ENCODE data around the gene CATSPERB.
"Not testable (repeated sequence)": the region's sequence is repeated elsewhere in the genome, so short reads cannot be mapped to it uniquely, and the experiment has no call there.

CATSPERB gene

DNA sequence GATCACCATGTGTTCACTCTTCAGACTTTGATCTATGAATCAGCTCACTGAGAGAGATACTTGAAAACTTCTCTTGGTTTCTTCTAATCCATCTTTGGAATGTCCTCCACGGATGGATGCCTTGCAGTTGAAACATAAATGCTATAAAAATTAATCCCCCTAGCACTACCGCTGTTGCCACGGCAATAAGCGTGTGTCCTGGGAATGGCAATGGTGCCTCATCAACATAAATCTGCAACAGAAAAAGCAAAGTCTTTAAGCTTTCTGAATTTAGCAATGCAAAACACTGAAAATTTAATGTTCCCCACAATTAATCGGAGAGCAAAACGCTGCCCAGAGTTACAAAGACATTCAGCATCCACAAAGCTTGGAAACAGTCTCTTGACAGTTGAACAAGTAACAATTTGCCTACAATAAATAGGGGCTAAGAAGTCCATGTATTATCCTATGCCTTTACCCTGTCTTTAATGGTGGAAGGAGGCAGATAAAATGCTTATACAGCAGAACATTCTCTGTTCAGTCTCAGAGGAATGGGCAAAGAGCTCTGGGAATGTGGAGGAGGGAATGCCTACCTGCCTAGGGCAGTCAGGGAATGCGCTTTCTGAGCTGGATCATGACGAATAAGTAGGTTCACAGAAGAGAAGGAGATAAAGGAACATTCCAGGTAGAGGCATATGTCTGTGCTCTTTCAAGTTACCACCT, 150.9 kb downstream of the CATSPERB start:
- in situ Hi-C loops (cut with HindIII; ENCODE audit: low sequenced_read_pairs): no loop called here

DNA sequence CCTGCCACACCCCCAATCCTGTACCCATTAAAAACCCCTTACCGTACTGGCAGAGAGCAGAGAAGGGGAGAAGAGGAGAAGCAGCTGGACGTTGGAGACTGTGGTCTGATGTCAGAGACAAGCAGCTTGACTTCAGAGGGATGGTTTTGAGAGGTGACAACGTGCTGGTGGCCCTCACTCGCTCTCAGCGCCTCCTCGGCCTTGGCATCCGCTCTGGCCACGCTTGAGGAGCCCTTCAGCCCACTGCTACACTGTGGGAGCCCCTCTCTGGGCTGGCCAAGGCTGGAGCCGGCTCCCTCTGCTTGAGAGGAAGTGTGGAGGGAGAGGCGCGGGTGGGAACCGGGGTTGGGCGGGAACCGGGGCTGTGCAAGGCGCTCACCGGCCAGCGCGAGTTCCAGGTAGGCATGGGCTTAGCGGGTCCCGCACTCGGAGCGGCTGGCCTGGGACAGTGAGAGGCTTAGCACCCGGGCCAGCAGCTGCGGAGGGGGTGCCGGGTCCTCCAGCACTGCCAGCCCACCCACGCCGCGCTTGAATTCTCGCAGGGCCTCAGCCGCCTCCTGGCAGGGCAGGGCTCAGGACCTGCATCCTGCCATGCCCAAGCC, 154.2 kb downstream of the CATSPERB start:
- in situ Hi-C loops (cut with HindIII; ENCODE audit: low sequenced_read_pairs): no loop called here

DNA sequence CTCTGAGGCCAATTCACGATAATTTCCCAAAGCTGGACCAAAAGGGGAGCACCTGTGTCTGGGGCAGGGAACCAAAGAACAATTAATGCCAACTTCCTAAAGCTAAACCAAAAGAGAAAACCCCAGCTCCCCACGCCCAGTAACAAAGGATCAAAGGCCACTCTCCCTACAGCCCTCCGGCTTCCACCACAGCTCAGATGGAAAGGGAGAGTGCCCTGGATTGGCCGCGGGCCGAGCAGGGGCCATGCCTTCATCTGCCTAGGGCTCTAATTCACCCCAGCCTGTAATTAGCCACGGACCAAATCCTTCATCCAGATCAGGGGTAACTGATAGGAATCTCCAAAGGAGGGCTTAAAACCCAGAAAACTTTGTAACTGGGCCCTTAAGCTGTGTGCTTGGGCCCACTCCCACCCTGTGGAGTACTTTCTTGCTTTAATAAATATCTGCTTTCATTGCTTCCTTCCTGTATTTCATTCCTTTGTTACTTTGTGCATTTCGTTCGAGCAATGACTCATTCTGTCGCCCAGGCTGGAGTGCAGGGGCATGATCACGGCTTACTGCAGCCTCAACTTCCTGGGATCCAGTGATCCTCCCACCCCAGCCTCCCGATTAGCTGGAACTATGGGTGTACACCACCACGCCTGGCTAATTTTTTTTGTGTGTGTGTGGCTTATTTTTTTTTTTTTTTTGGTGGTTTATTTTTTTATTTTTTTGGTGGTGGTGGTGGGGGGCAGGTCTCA, 156.2 kb downstream of the CATSPERB start:
- in situ Hi-C loops (cut with HindIII; ENCODE audit: low sequenced_read_pairs): no loop called here

DNA sequence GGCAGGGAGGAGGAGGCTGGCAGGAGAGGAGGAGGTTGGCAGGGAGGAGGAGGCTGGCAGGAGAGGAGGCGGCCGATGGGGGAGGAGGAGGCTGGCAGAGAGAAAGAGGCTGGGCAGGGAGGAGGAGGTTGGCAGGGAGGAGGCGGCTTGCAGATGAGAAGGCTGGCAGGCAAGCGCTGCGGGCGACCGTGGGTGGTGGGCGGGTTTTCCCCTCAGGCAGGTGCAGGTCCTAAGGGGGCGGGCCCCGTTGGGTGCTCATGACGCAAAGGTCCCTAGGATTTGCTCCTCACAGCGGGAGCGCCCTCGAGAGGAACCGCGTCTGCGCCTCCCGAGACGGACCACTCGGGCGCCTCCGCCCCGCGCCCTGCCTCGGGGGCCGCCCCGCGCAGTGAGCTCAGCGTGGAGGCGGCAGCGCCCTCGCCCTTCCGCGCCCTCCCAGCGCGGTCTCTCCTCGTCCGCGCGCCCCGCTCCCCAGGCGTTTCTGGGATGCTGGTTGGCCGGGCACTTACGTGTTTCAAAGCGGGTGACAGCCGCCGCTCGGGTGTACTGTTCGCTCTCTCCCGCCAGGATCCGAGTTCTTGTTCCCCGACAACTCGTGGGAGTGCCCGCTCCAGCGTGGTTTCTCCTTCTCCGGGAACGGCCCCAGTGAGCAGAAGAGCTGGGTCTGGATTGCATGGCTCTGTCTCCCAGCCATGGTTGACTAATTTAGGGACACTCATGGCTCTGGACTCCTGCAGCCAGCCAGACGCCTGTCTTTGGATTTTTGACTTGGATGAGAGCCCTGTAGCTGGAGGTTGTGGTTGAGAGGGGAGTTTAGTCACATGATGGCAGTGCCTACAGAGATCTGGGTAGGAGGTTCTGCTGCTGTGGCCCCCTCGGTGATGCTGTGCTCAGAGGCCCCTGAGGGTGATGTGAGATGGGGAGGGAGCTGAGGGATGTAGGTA, 157.7 kb downstream of the CATSPERB start:
- in situ Hi-C loops (cut with HindIII; ENCODE audit: low sequenced_read_pairs): no loop called here

DNA sequence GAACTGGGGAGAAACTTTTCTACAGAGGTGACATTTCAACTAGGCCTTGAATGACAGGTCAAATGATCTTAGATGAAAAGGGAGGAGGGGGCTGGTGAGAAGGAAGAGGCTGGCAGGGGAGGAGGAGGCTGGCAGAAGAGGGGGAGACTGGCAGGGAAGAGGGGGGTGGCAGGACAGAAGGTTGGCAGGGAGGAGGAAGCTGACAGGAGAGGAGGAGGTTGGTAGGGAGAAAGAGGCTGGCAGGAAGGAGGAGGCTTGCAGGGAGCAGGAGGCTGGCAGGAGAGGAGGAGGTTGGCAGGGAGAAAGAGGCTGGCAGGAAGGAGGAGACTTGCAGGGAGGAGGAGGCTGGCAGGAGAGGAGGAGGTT, 158.4 kb downstream of the CATSPERB start:
- in situ Hi-C loops (cut with HindIII; ENCODE audit: low sequenced_read_pairs): no loop called here

DNA sequence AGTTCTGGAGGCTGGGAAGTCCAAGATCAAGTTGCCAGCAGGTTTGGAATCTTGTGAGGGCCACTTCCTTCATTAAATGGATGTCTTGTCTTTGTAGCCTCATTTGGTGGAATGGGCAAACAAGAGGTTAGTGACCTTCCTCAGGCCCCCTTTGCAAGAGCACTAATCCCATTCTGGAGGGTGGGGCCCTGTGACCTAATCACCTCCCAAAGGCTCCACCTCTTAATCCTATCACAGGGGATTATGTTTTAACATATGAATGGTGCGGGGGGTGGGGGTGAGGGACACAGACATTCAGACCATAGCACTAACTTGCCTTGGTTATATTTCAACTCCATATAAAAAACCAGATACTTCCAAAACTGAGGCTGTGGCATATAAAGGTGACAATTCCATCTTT, 161.9 kb downstream of the CATSPERB start:
- in situ Hi-C loops (cut with HindIII; ENCODE audit: low sequenced_read_pairs): no loop called here

DNA sequence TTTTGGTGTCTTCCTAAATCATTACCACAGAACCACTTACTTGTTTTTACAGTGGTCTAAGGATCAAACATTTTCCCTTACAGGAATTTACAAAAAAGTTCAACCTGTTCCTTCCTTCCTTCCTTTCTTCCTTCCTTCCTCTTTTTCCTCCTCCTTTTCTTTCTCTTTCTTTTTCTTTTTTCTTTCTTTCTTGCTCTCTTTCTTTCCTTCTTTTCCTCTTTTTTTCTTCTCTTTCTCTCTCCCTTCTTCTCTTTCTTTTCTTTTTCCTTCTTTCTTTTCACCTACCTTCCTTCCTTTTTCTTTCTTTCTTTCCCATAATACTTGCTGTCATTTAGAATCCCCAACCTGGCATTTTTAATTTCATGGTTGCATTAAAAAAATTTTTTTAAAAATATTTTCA, 162.6 kb downstream of the CATSPERB start:
- in situ Hi-C loops (cut with HindIII; ENCODE audit: low sequenced_read_pairs): no loop called here

DNA sequence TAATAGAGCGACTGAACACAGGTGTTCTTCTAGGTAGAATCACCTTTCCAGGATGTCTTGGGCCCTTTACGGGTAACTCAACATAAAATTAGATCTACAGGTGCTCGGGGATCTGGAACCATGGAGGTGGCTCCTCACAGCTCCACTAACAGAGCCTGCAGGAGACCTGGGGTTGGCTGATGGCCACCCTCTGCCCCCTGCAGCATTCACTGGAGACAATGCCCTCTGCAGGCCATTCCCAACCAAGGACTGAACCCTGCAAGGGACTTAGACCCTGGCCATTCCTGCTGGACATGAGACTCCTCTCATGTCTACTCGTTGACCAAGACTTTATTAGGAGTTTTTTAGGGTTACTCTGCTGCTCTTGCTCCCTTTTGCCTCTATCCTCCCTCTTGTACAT, 163.3 kb downstream of the CATSPERB start:
- in situ Hi-C loops (cut with HindIII; ENCODE audit: low sequenced_read_pairs): no loop called here

DNA sequence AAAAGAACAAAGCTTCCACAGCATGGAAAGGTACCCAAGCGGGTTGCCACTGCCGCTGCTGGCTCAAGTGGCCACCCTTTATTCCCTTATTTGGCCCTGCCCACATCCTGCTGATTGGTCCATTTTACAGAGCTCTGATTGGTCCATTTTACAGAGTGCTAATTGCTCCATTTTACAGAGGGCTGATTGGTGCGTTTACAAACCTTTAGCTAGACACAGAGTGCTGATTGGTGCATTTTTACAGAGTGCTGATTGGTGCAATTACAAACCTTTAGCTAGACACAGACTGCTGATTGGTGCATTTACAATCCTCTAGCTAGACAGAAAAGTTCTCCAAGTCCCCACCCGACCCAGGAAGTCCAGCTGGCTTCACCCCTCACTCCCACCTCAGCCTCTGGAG, 164.1 kb downstream of the CATSPERB start:
- in situ Hi-C loops (cut with HindIII; ENCODE audit: low sequenced_read_pairs): not testable (repeated sequence)

DNA sequence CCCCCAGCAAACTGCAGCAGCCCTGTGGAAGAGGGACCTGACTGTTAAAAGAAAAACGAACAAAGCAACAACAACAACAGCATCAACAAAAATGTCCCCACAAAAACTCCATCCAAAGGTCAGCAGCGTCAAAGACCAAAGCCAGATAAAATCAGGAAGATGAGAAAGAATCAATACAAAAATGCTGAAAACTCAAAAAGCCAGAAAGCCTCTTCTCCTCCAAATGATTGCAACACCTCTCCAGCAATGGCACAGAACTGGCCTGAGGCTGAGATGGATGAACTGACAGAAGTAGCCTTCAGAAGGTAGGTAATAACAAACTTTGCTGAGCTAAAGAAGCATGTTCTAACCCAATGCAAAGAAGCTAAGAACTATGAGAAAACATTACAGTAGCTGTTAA, 176.4 kb downstream of the CATSPERB start:
- in situ Hi-C loops (cut with HindIII; ENCODE audit: low sequenced_read_pairs): no loop called here

DNA sequence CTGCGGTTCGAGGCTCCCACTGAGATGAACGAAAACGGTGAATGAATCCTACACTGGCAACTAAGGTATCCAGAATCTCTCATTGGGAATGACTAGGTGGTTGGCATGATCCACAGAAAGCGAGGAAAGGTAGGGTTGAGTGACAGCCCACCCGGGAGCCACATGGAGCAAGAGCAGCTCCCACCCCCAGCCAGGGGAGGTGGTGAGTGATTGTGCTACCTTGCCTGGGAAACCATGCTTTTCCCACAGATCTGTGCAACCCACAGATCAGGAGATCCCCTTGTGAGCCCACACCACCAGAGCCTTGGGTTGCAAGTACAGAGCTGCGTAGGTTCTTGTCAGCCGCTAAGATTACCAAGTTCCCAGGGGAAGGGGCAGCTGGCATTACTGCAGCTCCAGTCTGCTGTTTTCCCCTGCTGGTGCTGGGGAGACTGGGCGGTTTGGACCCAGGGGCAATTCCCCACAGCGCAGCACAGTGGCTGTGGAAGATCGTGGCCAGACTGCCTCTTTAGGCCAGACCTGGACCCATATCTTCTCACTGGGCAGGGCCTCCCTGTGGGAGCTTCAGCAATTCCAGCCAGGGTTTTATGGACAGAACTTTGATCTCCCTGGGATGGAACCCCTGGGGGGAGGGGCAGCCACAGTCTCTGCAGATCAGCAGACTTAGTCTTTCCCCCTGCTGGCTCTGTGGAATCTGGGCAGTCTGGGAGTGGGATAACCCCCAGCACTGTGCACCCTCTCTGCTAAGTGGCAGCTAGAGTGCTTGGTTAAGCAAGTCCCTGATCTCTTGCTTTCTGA, 177.2 kb downstream of the CATSPERB start:
- in situ Hi-C loops (cut with HindIII; ENCODE audit: low sequenced_read_pairs): no loop called here

DNA sequence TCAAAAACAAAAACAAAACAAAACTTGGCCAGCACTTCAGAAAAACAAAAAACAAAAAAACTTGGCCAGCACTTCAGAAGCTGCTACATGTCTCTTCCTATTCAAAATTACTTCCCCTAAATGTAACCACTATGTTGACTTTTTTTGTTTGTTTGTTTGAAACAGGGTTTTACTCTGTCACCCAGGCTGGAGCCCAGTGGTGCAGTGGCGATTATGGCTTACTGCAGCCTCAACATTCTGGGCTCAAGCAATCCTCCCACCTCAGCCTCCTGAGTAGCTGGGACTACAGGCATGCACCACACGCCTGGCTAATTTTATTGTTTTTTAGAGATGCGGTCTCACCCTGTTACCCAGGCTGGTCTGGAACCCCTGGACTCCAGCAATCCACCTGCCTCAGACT, 183.8 kb downstream of the CATSPERB start:
- in situ Hi-C loops (cut with HindIII; ENCODE audit: low sequenced_read_pairs): no loop called here

DNA sequence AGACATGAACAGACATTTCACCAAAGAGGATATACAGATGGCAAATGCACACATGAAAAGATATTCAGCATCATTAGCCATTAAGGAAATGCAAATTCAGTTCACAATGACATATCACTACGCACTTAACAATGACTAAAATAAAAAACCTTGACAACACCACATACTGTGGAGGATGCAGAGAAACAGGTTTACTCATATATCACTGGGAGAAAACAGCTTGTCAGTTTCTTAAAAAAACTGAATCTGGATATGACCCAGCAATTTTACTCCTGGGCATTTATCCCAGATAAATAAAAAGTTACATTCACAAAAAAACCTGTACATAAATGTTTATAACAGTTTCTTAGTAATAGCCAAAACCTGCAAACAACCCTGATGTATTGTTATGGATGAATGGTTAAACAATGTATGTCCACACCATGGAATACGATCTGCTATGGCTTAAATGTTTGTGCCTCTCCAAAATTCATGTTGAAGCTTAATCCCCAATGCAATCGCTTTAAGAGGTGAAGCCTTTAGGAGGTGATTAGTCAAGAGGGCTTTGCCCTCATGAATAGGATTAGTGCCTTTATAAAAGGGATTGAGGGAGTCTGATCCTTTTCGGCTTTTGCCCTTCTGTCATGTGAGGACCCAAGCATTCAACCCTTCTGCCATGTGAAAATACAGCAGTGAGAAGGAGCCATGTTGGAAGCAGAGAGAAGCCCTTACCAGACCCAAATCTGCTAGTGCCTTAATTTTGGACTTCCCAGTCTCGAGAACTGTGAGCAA, 185.8 kb downstream of the CATSPERB start:
- in situ Hi-C loops (cut with HindIII; ENCODE audit: low sequenced_read_pairs): no loop called here

DNA sequence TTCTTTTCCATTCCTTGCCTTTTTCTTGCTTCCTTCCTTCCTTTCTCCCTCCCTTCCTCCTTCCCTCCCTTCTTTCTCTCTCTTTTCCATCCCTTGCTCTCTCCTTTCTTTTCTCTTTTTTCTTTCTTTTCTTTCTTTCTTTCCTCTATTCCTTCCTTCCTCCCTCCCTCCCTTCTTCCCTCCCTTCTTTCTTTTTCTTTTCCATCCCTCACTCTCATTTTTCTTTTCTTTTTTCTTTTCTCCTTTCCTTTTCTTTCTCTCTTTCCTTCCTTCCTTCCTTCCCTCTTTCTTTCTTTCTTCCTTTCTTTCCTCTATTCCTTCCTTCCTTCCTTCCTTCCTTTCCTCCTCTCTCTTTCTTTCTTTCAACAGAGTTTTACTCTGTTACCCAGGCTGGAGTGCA, 186.7 kb downstream of the CATSPERB start:
- in situ Hi-C loops (cut with HindIII; ENCODE audit: low sequenced_read_pairs): no loop called here

DNA sequence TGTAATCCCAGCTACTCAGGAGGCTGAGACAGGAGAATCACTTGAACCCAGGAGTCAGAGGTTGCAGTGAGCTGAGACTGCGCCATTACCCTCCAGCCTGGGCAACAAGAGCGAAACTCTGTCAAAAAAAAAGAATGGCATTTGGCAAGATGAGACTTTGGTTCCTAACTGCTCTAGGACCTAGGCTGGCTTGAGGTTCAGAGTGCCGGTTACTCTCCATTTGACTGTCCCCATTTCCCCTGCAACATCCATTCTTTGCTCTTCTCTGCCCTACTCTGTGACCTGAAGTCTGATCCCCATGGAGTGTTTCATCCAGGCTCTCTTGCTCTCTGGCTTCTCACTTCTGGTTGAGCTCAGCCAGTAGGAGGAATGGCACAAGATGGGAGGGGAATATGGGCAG, 195.6 kb downstream of the CATSPERB start:
- in situ Hi-C loops (cut with HindIII; ENCODE audit: low sequenced_read_pairs): no loop called here

DNA sequence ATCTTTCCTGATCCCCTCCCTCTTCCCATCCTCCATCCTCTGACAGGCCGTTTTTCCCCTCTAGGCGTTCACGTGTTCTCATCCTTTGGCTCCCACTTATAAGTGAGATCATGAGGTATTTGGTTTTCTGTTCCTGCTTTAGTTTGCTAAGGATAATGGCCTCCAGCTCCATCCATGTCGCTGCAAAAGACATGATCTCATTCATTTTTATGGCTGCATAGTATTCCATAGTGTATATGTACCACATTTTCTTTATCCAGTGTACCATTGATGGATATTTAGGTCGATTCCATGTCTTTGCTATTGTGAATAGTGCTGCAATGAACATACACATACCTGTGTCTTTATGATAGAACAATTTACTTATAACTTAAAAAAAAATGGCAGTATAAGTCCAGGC, 197.8 kb downstream of the CATSPERB start:
- in situ Hi-C loops (cut with HindIII; ENCODE audit: low sequenced_read_pairs): not testable (repeated sequence)

DNA sequence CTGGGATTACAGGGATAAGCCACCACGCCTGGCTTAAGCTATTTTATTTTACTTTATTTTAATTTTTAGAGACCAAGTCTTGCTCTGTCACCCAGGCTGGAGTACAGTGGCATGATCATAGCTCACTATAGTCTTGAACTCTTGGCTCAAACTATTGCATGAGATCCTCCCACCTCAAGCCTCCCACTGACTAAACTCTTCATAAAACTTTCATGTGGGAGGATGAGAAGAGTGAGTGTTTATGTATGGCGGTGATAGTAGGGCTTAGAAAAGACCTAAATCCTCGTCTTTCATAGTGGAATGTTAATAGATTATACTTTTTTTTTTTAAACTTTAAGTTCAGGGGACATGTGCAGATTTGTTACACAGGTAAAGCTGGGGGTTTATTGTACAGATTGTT, 198.3 kb downstream of the CATSPERB start:
- in situ Hi-C loops (cut with HindIII; ENCODE audit: low sequenced_read_pairs): no loop called here

Measured in DLD1 (cell line).